NCI-H446 treated with DMSO at 0.1 percent for 48 hours (cell line): ENCODE measurements around the gene TES.
"Not testable (repeated sequence)": the region's sequence is repeated elsewhere in the genome, so short reads cannot be mapped to it uniquely, and the experiment has no call there.

Experiments used
- DNase-seq: peaks from one replicate; lab custom pipeline; 2025; lab: John Stamatoyannopoulos, UW

The TES gene

DNA sequence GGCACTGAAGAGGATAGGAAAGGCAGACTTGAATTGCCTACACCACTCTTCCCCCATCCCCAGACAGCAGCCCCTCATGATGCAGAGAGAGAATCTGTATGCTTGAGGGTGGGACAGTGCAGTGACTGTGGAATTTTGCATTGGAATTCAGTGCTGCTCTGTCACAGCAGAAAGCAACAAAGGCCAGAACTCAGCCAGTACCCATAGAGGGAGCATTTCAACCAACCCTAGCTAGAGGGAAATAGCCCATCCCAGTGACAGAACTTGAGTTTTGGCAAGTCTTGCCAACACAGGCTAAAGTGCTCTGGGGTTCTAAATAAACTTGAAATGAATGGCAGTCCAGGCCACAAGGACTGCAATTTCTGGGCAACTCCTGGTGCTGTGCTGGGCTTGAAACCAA lies 80.4 kb downstream of the TES start:
- DNase-seq = no peak

DNA sequence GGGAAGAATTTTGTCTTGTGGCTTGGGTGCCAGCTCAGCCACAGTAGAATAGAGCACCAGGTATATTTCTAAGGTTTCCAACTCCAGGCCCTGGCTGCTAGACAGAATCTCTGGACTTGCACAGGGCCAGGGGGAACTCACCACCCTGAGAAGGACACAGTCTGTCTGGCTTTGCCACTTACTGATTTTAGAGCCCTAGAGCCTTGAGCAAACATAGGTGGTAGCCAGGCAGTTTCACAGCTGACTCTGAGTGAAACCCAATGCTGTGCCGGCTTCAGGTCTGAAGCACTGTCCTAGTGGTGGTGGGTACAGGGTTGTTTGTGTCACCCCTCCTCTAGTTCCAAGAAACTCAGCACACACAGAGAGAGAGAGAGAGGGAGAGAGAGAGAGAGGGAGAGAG lies 81.6 kb downstream of the TES start:
- no peak for DNase-seq

DNA sequence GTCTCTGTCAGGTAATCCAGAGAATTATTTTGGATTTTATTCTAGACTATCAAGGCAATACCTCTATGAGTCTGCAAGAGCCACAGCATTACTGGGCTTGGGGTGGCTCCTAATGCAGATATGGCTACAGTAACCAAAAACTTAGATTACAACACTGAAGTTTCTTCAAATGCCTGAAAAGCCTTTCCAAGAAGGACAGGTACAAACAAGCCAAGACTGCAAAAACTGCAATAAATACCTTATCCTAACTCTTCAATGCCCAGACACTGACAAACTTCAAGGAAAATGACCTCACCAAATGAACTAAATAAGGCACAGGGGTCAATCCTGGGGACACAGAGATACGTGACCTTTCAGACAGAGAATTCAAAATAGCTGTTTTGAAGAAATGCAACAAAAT lies 82.0 kb downstream of the TES start:
- no peak for DNase-seq

- DNase-seq = no peak
Measured at GRCh38 chr7:116293139-116293538, 82.8 kb downstream of the TES start.

- DNase-seq = no peak
Measured at GRCh38 chr7:116293633-116294032, 83.3 kb downstream of the TES start.

- not testable (repeated sequence) for DNase-seq
Measured at GRCh38 chr7:116295903-116296302, 85.6 kb downstream of the TES start.

GRCh38 chr7:116298055-116298454 lies 87.7 kb downstream of the TES start:
- no peak for DNase-seq

DNA sequence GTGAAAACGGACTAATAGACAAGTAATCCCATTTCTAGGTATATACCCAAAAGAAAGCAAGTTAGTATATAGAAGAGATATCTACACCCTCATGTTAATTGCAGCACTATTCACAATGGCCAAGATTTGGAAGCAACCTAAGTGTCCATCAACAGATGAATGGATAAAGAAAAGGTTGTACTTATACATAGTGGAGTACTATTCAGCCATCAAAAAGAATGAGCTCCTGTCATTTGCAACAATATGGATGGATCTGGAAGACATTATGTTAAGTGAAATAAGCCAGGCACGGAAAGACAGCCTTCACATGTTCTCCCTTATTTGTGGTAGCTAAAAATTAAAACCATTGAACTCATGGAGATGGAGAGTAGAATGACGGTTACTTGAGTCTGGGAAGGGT lies 88.2 kb downstream of the TES start:
- no peak for DNase-seq

- DNase-seq = no peak
Measured at GRCh38 chr7:116305485-116306408, 95.4 kb downstream of the TES start.

GRCh38 chr7:116306409-116307048 lies 96.2 kb downstream of the TES start:
- no peak for DNase-seq

GRCh38 chr7:116307253-116307652 lies 96.9 kb downstream of the TES start:
- no peak for DNase-seq
